Trophoblast cell (in vitro differentiated cells and primary cell): ENCODE results near the gene THRB.

Experiments used
- DNase-seq, 2 donors: peaks; one replicate each; pipeline ENCODE4 v3.0.0-alpha.2; 2016
- H2AFZ ChIP-seq: 2 replicates; pipeline ENCODE4 v1.6.1; 2013; ENCODE audit warnings: low read length, moderate library complexity, mild to moderate bottlenecking; ENCODE audit not compliant: insufficient read depth, poor library complexity
- H2AK5ac ChIP-seq: 2 replicates; pipeline ENCODE4 v1.6.1; 2013; ENCODE audit warnings: mild to moderate bottlenecking, low read length
- H2BK120ac ChIP-seq: 2 replicates; pipeline ENCODE4 v1.6.1; 2013; ENCODE audit warnings: low read length, mild to moderate bottlenecking, moderate library complexity; ENCODE audit not compliant: insufficient read depth, poor library complexity
- H2BK12ac ChIP-seq: 2 replicates; pipeline ENCODE4 v1.6.1; 2013; ENCODE audit warnings: mild to moderate bottlenecking, low read length, moderate library complexity
- H2BK5ac ChIP-seq: 2 replicates; pipeline ENCODE4 v1.6.1; 2013; ENCODE audit warnings: low read length, low read depth, moderate library complexity, mild to moderate bottlenecking; ENCODE audit not compliant: poor library complexity
- H3K14ac ChIP-seq: 2 replicates; pipeline ENCODE4 v1.6.1; 2013; ENCODE audit warnings: mild to moderate bottlenecking, low read length
- H3K18ac ChIP-seq: 2 replicates; pipeline ENCODE4 v1.6.1; 2013; ENCODE audit warnings: mild to moderate bottlenecking, low read length
- H3K23ac ChIP-seq: 2 replicates; pipeline ENCODE4 v1.6.1; 2013; ENCODE audit warnings: low read length
- H3K27ac ChIP-seq: 2 replicates; pipeline ENCODE4 v1.5.1; 2013; ENCODE audit warnings: low read depth, mild to moderate bottlenecking, inconsistent platforms, low read length, moderate library complexity
- H3K27me3 ChIP-seq: 2 replicates; pipeline ENCODE4 v1.6.1; 2013; ENCODE audit warnings: inconsistent platforms, mild to moderate bottlenecking, low read length, moderate library complexity; ENCODE audit not compliant: insufficient read depth
- H3K36me3 ChIP-seq, 2 experiments: 1 replicate in 1 of 2; 2 replicates in 1 of 2; pipeline ENCODE4 v1.6.1; 2013; ENCODE audit warnings: low read length in 2 of 2, mild to moderate bottlenecking in 2 of 2, moderate library complexity in 1 of 2; ENCODE audit not compliant: insufficient read depth in 2 of 2, control insufficient read depth in 1 of 2
- H3K4ac ChIP-seq: 2 replicates; pipeline ENCODE4 v1.6.1; 2013; ENCODE audit warnings: low read depth, mild to moderate bottlenecking, low read length, moderate library complexity
- H3K4me1 ChIP-seq, 2 experiments: 1 replicate in 1 of 2; 2 replicates in 1 of 2; pipeline ENCODE4 v1.6.1; 2013; ENCODE audit warnings: low read length in 2 of 2, mild to moderate bottlenecking in 2 of 2, moderate library complexity in 1 of 2; ENCODE audit not compliant: insufficient read depth in 2 of 2, control insufficient read depth in 1 of 2
- H3K4me2 ChIP-seq: 2 replicates; pipeline ENCODE4 v1.6.1; 2013; ENCODE audit warnings: inconsistent platforms, mild to moderate bottlenecking, low read length, moderate library complexity
- H3K4me3 ChIP-seq: 2 replicates; pipeline ENCODE4 v1.5.1; 2013; ENCODE audit warnings: mild to moderate bottlenecking, low read depth, low read length, inconsistent platforms
- H3K79me1 ChIP-seq: one replicate; pipeline ENCODE4 v1.6.1; 2013; ENCODE audit warnings: low read length
- H3K79me2 ChIP-seq: 2 replicates; pipeline ENCODE4 v1.6.1; 2013; ENCODE audit warnings: low read length, mild to moderate bottlenecking; ENCODE audit not compliant: control insufficient read depth, insufficient read depth, poor library complexity
- H3K9ac ChIP-seq: 2 replicates; pipeline ENCODE4 v1.6.1; 2013; ENCODE audit warnings: mild to moderate bottlenecking, low read length
- H3K9me3 ChIP-seq: 2 replicates; pipeline ENCODE4 v1.6.1; 2013; ENCODE audit warnings: low read depth, mild to moderate bottlenecking, control low read depth, inconsistent platforms, low read length; ENCODE audit not compliant: insufficient read depth
- H4K12ac ChIP-seq: 2 replicates; pipeline ENCODE4 v1.6.1; 2013; ENCODE audit warnings: low read depth, mild to moderate bottlenecking, low read length, moderate library complexity
- H4K8ac ChIP-seq: 2 replicates; pipeline ENCODE4 v1.6.1; 2013; ENCODE audit warnings: low read depth, mild to moderate bottlenecking, low read length, moderate library complexity
- H4K91ac ChIP-seq: one replicate; pipeline ENCODE4 v1.6.1; 2013; ENCODE audit warnings: low read depth, mild to moderate bottlenecking, low read length, moderate library complexity
- WGBS: extraction: QIAGEN DNeasy Blood & Tissue Kit; methylation state at CpG from one replicate; pipeline ENCODE4 v1.1.7; 2013; ENCODE audit warnings: missing lambda C conversion rate; ENCODE audit not compliant: insufficient read length, insufficient coverage; ENCODE audit errors: extremely low coverage; 5-methylcytosine and 5-hydroxymethylcytosine counted together

Gene THRB

GRCh38 chr3:24180616-24181015, 314.0 kb downstream of the THRB start:
- no peaks in the 10 kb centered on the region for H3K36me3 ChIP-seq
- H4K12ac ChIP-seq, result no peak overlapping the region
- H2BK120ac ChIP-seq, result peak overlapping the region; percentile 8
- H3K27ac ChIP-seq, result no peak overlapping the region
- H2BK12ac ChIP-seq, result no peak overlapping the region
- no peak overlapping the region for H2BK5ac ChIP-seq
- no peak for DNase-seq
- peaks cover 0 to 5% of the 10 kb centered on the region in 2 experiments for H3K4me1 ChIP-seq
- H3K9me3 ChIP-seq, result no peaks in the 10 kb centered on the region
- peaks cover 4% of the 10 kb centered on the region for H3K79me1 ChIP-seq
- H3K4me3 ChIP-seq, result no peak overlapping the region
- no peak overlapping the region for H4K91ac ChIP-seq
- H2AK5ac ChIP-seq, result no peak overlapping the region
- H3K4ac ChIP-seq, result peak overlapping the region; percentile 3
- H3K23ac ChIP-seq, result no peak overlapping the region
- no peak overlapping the region for H2AFZ ChIP-seq
- no peak overlapping the region for H3K14ac ChIP-seq
- peak overlapping the region; percentile 9 for H3K18ac ChIP-seq
- no peak overlapping the region for H3K4me2 ChIP-seq
- peaks cover 2% of the 10 kb centered on the region for H3K79me2 ChIP-seq
- no peaks in the 10 kb centered on the region for H3K27me3 ChIP-seq
- no peak overlapping the region for H3K9ac ChIP-seq
- no peak overlapping the region for H4K8ac ChIP-seq
- WGBS, result no CpG with 5 or more reads among the region's 3 CpGs

- H3K9me3 ChIP-seq, result no peaks in the 10 kb centered on the region
- H3K27ac ChIP-seq, result no peak overlapping the region
- no peak overlapping the region for H4K91ac ChIP-seq
- H2BK5ac ChIP-seq, result no peak overlapping the region
- H2AK5ac ChIP-seq, result no peak overlapping the region
- H2AFZ ChIP-seq, result no peak overlapping the region
- H4K12ac ChIP-seq, result no peak overlapping the region
- no peak overlapping the region for H2BK12ac ChIP-seq
- no peak overlapping the region for H3K4ac ChIP-seq
- H3K79me2 ChIP-seq, result no peaks in the 10 kb centered on the region
- H3K23ac ChIP-seq, result no peak overlapping the region
- no peak for DNase-seq
- no peaks in the 10 kb centered on the region for H3K27me3 ChIP-seq
- no peak overlapping the region for H3K4me3 ChIP-seq
- no peak overlapping the region for H2BK120ac ChIP-seq
- peaks cover 0 to 3% of the 10 kb centered on the region in 2 experiments for H3K4me1 ChIP-seq
- no peaks in the 10 kb centered on the region for H3K36me3 ChIP-seq
- H3K14ac ChIP-seq, result no peak overlapping the region
- H3K4me2 ChIP-seq, result no peak overlapping the region
- no CpG with 5 or more reads among the region's 5 CpGs for WGBS
- H3K79me1 ChIP-seq, result no peaks in the 10 kb centered on the region
- no peak overlapping the region for H4K8ac ChIP-seq
- H3K18ac ChIP-seq, result no peak overlapping the region
- H3K9ac ChIP-seq, result no peak overlapping the region
Observed at GRCh38 chr3:24177201-24177600, 317.4 kb downstream of the THRB start.

GRCh38 chr3:24174614-24175013, 320.0 kb downstream of the THRB start:
- Histone ChIP-seq H3K14ac (no peak overlapping the region), H3K79me2 (no peaks in the 10 kb centered on the region), H4K91ac (no peak overlapping the region), H3K4me2 (no peak overlapping the region), H4K8ac (no peak overlapping the region), H3K27ac (no peak overlapping the region), H2BK12ac (no peak overlapping the region), H3K36me3 (no peaks in the 10 kb centered on the region), H4K12ac (no peak overlapping the region), H3K4me3 (no peak overlapping the region), H2BK5ac (no peak overlapping the region), H3K23ac (no peak overlapping the region), H3K9ac (no peak overlapping the region), H3K27me3 (no peaks in the 10 kb centered on the region), H2AFZ (no peak overlapping the region), H3K9me3 (no peaks in the 10 kb centered on the region), H3K4me1 (no peaks in the 10 kb centered on the region), H3K4ac (no peak overlapping the region), H3K18ac (no peak overlapping the region), H2AK5ac (no peak overlapping the region), H3K79me1 (no peaks in the 10 kb centered on the region), H2BK120ac (no peak overlapping the region)
- peak; percentile 42 to 64 for DNase-seq
- no CpG with 5 or more reads among the region's 2 CpGs for WGBS

GRCh38 chr3:24168977-24169376, 325.7 kb downstream of the THRB start:
- no peak overlapping the region for H2BK120ac ChIP-seq
- no CpG with 5 or more reads among the region's 3 CpGs for WGBS
- H2BK5ac ChIP-seq, result no peak overlapping the region
- no peak overlapping the region for H2AFZ ChIP-seq
- H3K36me3 ChIP-seq, result no peaks in the 10 kb centered on the region
- H3K23ac ChIP-seq, result no peak overlapping the region
- peaks cover 0 to 3% of the 10 kb centered on the region in 2 experiments for H3K4me1 ChIP-seq
- no peaks in the 10 kb centered on the region for H3K79me2 ChIP-seq
- peaks cover 4% of the 10 kb centered on the region for H3K79me1 ChIP-seq
- no peak overlapping the region for H4K8ac ChIP-seq
- no peak overlapping the region for H3K4ac ChIP-seq
- no peak overlapping the region for H3K14ac ChIP-seq
- H3K18ac ChIP-seq, result no peak overlapping the region
- DNase-seq, result no peak
- no peaks in the 10 kb centered on the region for H3K9me3 ChIP-seq
- H3K4me3 ChIP-seq, result no peak overlapping the region
- no peaks in the 10 kb centered on the region for H3K27me3 ChIP-seq
- H3K27ac ChIP-seq, result no peak overlapping the region
- H3K9ac ChIP-seq, result no peak overlapping the region
- H3K4me2 ChIP-seq, result no peak overlapping the region
- H2BK12ac ChIP-seq, result no peak overlapping the region
- no peak overlapping the region for H4K12ac ChIP-seq
- H2AK5ac ChIP-seq, result no peak overlapping the region
- H4K91ac ChIP-seq, result no peak overlapping the region
